Caco-2 (cell line): ENCODE results near the gene TOMM6. TPM values are rescaled to one million over a fixed set of nuclear protein-coding genes. Genes with fewer than 3 reads are reported as not detected.

Source experiments
- BruUV-seq: library from RNA; stranded (reverse); fragments of 400-500 nt; replicated peaks from 2 replicates; lab custom pipeline; 2021; lab: Mats Ljungman, UMichigan
- CTCF ChIA-PET: fragments of 300-600 bp; sonication (Branson Sonifier 250); formaldehyde crosslinking; loops from one replicate; lab custom pipeline; 2022; ENCODE audit warnings: antibody characterized with exemption; lab: Charles Lee
- POLR2A ChIA-PET: fragments of 300-600 bp; sonication (Branson Sonifier 250); formaldehyde crosslinking; loops from one replicate; lab custom pipeline; 2022; ENCODE audit warnings: antibody characterized with exemption; lab: Charles Lee
- DNase-seq, 2 experiments: peaks; one replicate each; pipeline versions ENCODE4 v3.0.0 to v3.0.0-alpha.2; 2020 to 2022
- H3K27me3 ChIP-seq: replicated peaks from 2 replicates; pipeline ENCODE4 v1.6.0; 2011; ENCODE audit warnings: low read length; ENCODE audit not compliant: control insufficient read depth, insufficient read depth
- H3K36me3 ChIP-seq: 2 replicates; pipeline ENCODE4 v1.5.1; 2011; ENCODE audit warnings: low read length; ENCODE audit not compliant: control insufficient read depth, insufficient read depth
- H3K4me1 ChIP-seq: fragments of 250-450 bp; sonication (Bioruptor Pico); 2 replicates; pipeline ENCODE4 v1.5.1; 2020; ENCODE audit warnings: mild to moderate bottlenecking
- H3K4me3 ChIP-seq: 2 replicates; pipeline ENCODE4 v1.5.1; 2011; ENCODE audit warnings: low read depth, mild to moderate bottlenecking, control low read depth, low read length
- H3K9me3 ChIP-seq: fragments of 250-450 bp; sonication (Bioruptor Pico); 2 replicates; pipeline ENCODE4 v1.5.1; 2020; ENCODE audit warnings: mild to moderate bottlenecking, moderate library complexity
- H3K27ac Mint-ChIP-seq: one replicate; pipeline ENCODE4 v1.8.0; 2022; ENCODE audit warnings: mixed read lengths; ENCODE audit not compliant: unreplicated experiment
- H3K27me3 Mint-ChIP-seq: one replicate; pipeline ENCODE4 v1.8.0; 2022; ENCODE audit warnings: mixed read lengths; ENCODE audit not compliant: insufficient read depth, unreplicated experiment
- H3K36me3 Mint-ChIP-seq: one replicate; pipeline ENCODE4 v1.8.0; 2022; ENCODE audit warnings: mild to moderate bottlenecking, mixed read lengths; ENCODE audit not compliant: insufficient read depth, unreplicated experiment
- H3K4me1 Mint-ChIP-seq: one replicate; pipeline ENCODE4 v1.8.0; 2022; ENCODE audit warnings: low read depth, mixed read lengths; ENCODE audit not compliant: unreplicated experiment
- H3K4me3 Mint-ChIP-seq: one replicate; pipeline ENCODE4 v1.8.0; 2022; ENCODE audit warnings: mild to moderate bottlenecking, moderate library complexity, mixed read lengths; ENCODE audit not compliant: unreplicated experiment
- H3K9me3 Mint-ChIP-seq: one replicate; pipeline ENCODE4 v1.8.0; 2022; ENCODE audit warnings: mixed read lengths; ENCODE audit not compliant: unreplicated experiment
- intact Hi-C: fragments of 100-400 bp; cut with micrococcal nuclease; formaldehyde crosslinking; loops from one replicate; pipeline ENCODE4 v1.10.0; 2022; ENCODE audit not compliant: unreplicated experiment
- total RNA-seq: library from RNA; stranded (reverse); gene quantifications from 2 replicates; pipeline ENCODE4 v1.2.3, GENCODE V29; 2022
- TF ChIP-seq, protein P1 (sequence below), 2 experiments: fragments of 200-600 bp in 1 of 2; IDR thresholded peaks; 1 replicate in 1 of 2; 2 replicates in 1 of 2; pipeline versions ENCODE4 v1.5.1 to v1.8.0; 2011 to 2022; ENCODE audit warnings: antibody characterized with exemption in 1 of 2, control low read depth in 1 of 2, inconsistent platforms in 1 of 2, low read depth in 1 of 2, low read length in 1 of 2, mild to moderate bottlenecking in 1 of 2, moderate library complexity in 1 of 2; ENCODE audit not compliant: insufficient read depth in 1 of 2, severe bottlenecking in 1 of 2, unreplicated experiment in 1 of 2

Gene TOMM6
- total RNA-seq, 1 experiment from 2014 or later, result 224 TPM

DNA sequence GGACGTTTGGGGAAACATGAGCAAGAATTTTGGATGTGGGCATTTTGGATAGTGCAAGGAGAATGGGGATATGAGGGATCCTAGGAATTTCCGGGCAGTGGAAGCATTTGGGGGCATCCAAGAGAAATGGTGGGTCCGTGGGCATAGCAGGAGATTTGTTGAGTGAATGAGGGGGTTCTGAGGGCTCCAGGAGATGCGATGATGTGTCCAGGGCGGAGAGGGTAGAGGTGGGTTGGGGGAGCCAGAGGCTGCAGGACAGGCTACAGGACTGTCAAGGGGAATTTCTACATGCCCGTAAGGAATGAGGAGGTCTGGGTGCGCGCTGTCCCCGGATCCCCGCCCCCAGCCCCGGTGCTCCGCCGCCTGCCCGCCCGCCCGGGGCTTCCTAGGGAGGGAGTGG is 8.2 kb upstream of the TOMM6 start:
- DNase-seq, result no peak
- BruUV-seq, result no TSS peak
- Histone ChIP-seq H3K4me1 (no peaks in the 10 kb centered on the region), H3K27me3 (no peaks in the 10 kb centered on the region), H3K9me3 (no peaks in the 10 kb centered on the region), H3K4me3 (peak overlapping the region; percentile 82), H3K36me3 (peaks cover 3% of the 10 kb centered on the region)
- POLR2A ChIA-PET, result interaction anchor here (0.6 to 1.0 kb wide), 4 partner anchors 14 to 966 kb away, joined by 3 to 5 read pairs (median 3); partner anchors contain the start of genes BYSL, MED20 and TBCC
- H3K4me3 Mint-ChIP-seq, result peak overlapping the region; percentile 88
- TF ChIP-seq, protein P1, sequence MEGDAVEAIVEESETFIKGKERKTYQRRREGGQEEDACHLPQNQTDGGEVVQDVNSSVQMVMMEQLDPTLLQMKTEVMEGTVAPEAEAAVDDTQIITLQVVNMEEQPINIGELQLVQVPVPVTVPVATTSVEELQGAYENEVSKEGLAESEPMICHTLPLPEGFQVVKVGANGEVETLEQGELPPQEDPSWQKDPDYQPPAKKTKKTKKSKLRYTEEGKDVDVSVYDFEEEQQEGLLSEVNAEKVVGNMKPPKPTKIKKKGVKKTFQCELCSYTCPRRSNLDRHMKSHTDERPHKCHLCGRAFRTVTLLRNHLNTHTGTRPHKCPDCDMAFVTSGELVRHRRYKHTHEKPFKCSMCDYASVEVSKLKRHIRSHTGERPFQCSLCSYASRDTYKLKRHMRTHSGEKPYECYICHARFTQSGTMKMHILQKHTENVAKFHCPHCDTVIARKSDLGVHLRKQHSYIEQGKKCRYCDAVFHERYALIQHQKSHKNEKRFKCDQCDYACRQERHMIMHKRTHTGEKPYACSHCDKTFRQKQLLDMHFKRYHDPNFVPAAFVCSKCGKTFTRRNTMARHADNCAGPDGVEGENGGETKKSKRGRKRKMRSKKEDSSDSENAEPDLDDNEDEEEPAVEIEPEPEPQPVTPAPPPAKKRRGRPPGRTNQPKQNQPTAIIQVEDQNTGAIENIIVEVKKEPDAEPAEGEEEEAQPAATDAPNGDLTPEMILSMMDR (IDR thresholded peaks at IDR 0.05; ENCODE audit: insufficient read depth in 1 of 2, low read depth in 1 of 2, low read length in 1 of 2, severe bottlenecking in 1 of 2, unreplicated experiment in 1 of 2), result no peak
- H3K27me3 Mint-ChIP-seq, result no peaks in the 10 kb centered on the region
- peak overlapping the region; percentile 54 for H3K27ac Mint-ChIP-seq
- CTCF ChIA-PET, result interaction anchor here (0.6 to 1.0 kb wide), 6 partner anchors 46 to 269 kb away, joined by 3 to 7 read pairs (median 4); partner anchors contain the start of gene MED20
- H3K4me1 Mint-ChIP-seq, result peaks cover 12% of the 10 kb centered on the region
- intact Hi-C loops, result no loop called here
- peaks cover 6% of the 10 kb centered on the region for H3K36me3 Mint-ChIP-seq
- H3K9me3 Mint-ChIP-seq, result no peaks in the 10 kb centered on the region

DNA sequence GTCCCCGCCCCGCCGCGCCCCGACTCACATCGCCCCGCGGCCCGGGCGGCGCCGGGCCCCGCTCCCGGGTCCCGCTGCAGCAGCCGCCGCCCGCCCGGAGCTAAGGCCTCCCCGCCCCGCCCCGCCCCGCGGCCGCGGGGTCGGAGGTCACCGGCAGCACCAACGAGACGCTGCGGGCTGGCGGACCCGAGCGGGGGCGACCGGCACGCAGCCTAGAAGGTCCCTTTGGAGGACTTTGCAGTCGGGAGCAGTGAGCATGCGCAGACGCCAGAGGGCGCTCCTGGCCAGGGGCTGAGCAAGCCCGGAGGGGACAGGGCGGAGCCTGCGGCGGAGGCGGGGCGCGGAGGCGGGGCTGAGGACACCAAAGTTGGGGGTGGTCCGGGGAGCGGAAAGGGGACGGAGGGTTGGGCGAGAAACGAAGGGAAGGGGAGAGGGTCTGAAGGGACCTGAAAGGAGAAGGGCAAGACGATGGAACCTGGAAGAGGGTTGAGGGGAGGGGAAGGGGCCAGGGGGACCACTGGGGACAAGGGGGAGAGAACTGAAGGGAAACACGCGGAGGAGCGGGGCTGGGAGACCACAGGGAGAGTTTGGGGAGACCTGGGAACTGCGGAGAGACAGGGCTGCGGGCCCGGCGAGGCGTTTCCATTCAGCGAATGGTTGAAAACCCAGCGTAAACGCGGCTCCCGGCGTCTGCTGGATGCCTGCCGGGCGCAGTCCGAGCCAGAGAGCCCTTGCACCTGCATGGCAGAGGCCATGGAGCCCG is 7.5 kb upstream of the TOMM6 start, which contains the start of gene FRS3:
TSS of gene FRS3 (minus strand) at position 113 of the 763 bp plus-strand sequence. CDS start 2,913 bp downstream, outside the sequence.
- Mint-ChIP-seq H3K27me3 (no peaks in the 10 kb centered on the region), H3K9me3 (no peaks in the 10 kb centered on the region), H3K4me1 (peaks cover 18% of the 10 kb centered on the region), H3K4me3 (peak within 1 kb of the TSS; percentile 88), H3K36me3 (peaks cover 6% of the 10 kb centered on the region), H3K27ac (peak within 1 kb of the TSS; percentile 74)
- TF ChIP-seq, protein P1 (IDR thresholded peaks at IDR 0.05; ENCODE audit: insufficient read depth in 1 of 2, low read depth in 1 of 2, low read length in 1 of 2, severe bottlenecking in 1 of 2, unreplicated experiment in 1 of 2), result peak; percentile 85 to 96
- H3K9me3 ChIP-seq, result no peaks in the 10 kb centered on the region
- intact Hi-C loops, result loop anchor here (1.0 kb wide), 2 partner anchors 156 to 264 kb away; no protein-coding TSS in a partner anchor
- POLR2A ChIA-PET, result interaction anchor here (0.6 to 1.0 kb wide), 4 partner anchors 13 to 966 kb away, joined by 3 to 5 read pairs (median 3); partner anchors contain the start of genes BYSL, MED20 and TBCC
- peak within 1 kb of the TSS; percentile 82 for H3K4me3 ChIP-seq
- peaks cover 3% of the 10 kb centered on the region for H3K36me3 ChIP-seq
- no peaks in the 10 kb centered on the region for H3K27me3 ChIP-seq
- CTCF ChIA-PET, result interaction anchor here (0.6 to 1.0 kb wide), 6 partner anchors 46 to 268 kb away, joined by 3 to 7 read pairs (median 4); partner anchors contain the start of gene MED20
- peak; percentile 96 to 99 for DNase-seq
- no TSS peak for BruUV-seq
- H3K4me1 ChIP-seq, result 0 out of 2 replicates have a peak, but pooled peaks cover 3% of the 10 kb centered on the region
